Activated CD8-positive, alpha-beta T cell treated with anti-CD3 and anti-CD28 coated beads for 36 hours (primary cell): ENCODE data around the gene PIR. TPM values are rescaled to one million over a fixed set of nuclear protein-coding genes. Genes with fewer than 3 reads are reported as not detected.

ENCODE experiments used
- ATAC-seq: fragments of 200-7000 bp; cut with Tn5 transposase; one replicate; pipeline ENCODE4 v1.10.0; 2021; ENCODE audit warnings: mild to moderate bottlenecking, moderate library complexity
- CTCF ChIA-PET: fragments of 350-600 bp; sonication (Branson Sonifier 250); formaldehyde crosslinking; loops from one replicate; lab custom pipeline; 2021; ENCODE audit warnings: antibody characterized with exemption; lab: Charles Lee
- POLR2A ChIA-PET: fragments of 350-600 bp; sonication (Branson Sonifier 250); formaldehyde crosslinking; loops from one replicate; lab custom pipeline; 2021; ENCODE audit warnings: antibody characterized with exemption; lab: Charles Lee
- DNase-seq: peaks from one replicate; pipeline ENCODE4 v3.0.0-alpha.2; 2020
- H3K27ac Mint-ChIP-seq: one replicate; pipeline ENCODE4 v1.8.0; 2021; ENCODE audit warnings: mild to moderate bottlenecking, mixed read lengths
- H3K27me3 Mint-ChIP-seq: one replicate; pipeline ENCODE4 v1.8.0; 2021; ENCODE audit warnings: mixed read lengths
- H3K36me3 Mint-ChIP-seq: one replicate; pipeline ENCODE4 v1.8.0; 2021; ENCODE audit warnings: low read depth, mixed read lengths
- H3K4me1 Mint-ChIP-seq: one replicate; pipeline ENCODE4 v1.8.0; 2021; ENCODE audit warnings: low read depth, mixed read lengths
- H3K4me3 Mint-ChIP-seq: one replicate; pipeline ENCODE4 v1.8.0; 2021; ENCODE audit warnings: mild to moderate bottlenecking, moderate library complexity, mixed read lengths
- H3K9me3 Mint-ChIP-seq: one replicate; pipeline ENCODE4 v1.8.0; 2021; ENCODE audit warnings: mixed read lengths
- CTCF ChIP-seq: fragments of 200-600 bp; IDR thresholded peaks from one replicate; pipeline ENCODE4 v1.8.0; 2022; ENCODE audit warnings: antibody characterized with exemption, mild to moderate bottlenecking
- intact Hi-C: fragments of 100-400 bp; cut with micrococcal nuclease; formaldehyde crosslinking; loops from one replicate; pipeline ENCODE4 v1.10.0; 2022
- total RNA-seq, 2 experiments: library from RNA; stranded (reverse); gene quantifications; one replicate each; pipeline ENCODE4 v1.2.3, GENCODE V29; 2021

PIR gene
- total RNA-seq, 2 experiments from 2014 or later: 0.74 to 1.2 TPM

GRCh38 chrX:15469613-15470012 lies 23.5 kb downstream of the PIR start:
- Mint-ChIP-seq H3K27ac (no peak overlapping the region), H3K4me3 (no peak overlapping the region), H3K4me1 (peaks cover 2% of the 10 kb centered on the region), H3K36me3 (no peaks in the 10 kb centered on the region), H3K9me3 (no peaks in the 10 kb centered on the region), H3K27me3 (peaks cover 3% of the 10 kb centered on the region)
- ATAC-seq: no peak
- ChIA-PET CTCF (interaction anchor here (0.7 to 3.0 kb wide), 3 partner anchors 100 to 133 kb away, joined by 3 to 20 read pairs (median 4); no protein-coding TSS in a partner anchor), POLR2A (no interaction called here)
- TF ChIP-seq CTCF: no peak
- intact Hi-C loops: loop anchor here (5.0 to 10.0 kb wide), 2 partner anchors 125 to 167 kb away; no protein-coding TSS in a partner anchor
- DNase-seq: no peak

- Mint-ChIP-seq H3K27ac (no peak overlapping the region), H3K9me3 (no peaks in the 10 kb centered on the region), H3K36me3 (no peaks in the 10 kb centered on the region), H3K27me3 (peaks cover 3% of the 10 kb centered on the region), H3K4me1 (peaks cover 2% of the 10 kb centered on the region), H3K4me3 (no peak overlapping the region)
- intact Hi-C loops: loop anchor here (5.0 to 10.0 kb wide), 2 partner anchors 123 to 166 kb away; no protein-coding TSS in a partner anchor
- ATAC-seq: peak; percentile 39
- ChIA-PET CTCF (interaction anchor here (1.3 to 3.0 kb wide), 5 partner anchors 44 to 169 kb away, joined by 3 to 20 read pairs (median 6); no protein-coding TSS in a partner anchor), POLR2A (no interaction called here)
- TF ChIP-seq CTCF: no peak
- no peak for DNase-seq
These were observed 25.1 kb downstream of the PIR start for GRCh38 chrX:15468036-15468435.

DNA sequence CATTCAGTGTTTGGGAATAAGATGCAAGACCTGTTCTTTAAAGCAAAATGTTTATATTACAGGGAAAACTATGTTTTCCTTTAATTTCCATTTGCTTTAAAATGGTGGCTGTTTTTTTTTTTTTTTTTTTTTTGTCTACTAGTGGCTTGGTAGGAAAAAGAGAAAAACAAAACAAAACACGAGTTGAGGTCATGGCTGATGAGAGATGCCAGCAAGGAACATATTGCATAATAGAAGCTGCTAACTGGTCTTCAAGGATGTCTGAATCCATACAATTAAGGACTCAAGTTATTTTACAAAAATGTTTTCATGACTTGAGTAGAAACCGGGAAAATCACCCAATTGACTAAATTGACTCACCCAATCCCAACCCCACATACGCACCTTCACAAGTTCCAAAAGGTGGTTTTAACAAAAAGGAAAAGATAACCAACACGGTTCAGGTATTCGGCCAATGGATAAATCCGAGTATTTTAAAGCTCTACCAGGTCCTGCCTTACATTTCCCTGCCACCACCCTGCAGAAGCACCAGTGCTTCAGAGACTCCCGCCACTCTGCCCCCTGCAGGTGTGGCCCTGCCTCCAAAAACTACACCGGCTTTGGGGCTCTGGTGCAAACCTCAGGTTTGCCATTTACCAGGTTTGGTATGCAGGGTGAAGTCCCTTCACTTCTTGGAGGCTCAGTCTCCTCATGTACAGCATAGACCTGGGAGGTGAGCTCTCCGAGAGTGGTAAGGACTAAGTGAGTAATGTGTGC lies 27.1 kb downstream of the PIR start:
- peak; percentile 12 for DNase-seq

GRCh38 chrX:15465347-15465746 lies 27.8 kb downstream of the PIR start:
- no peak overlapping the region for H3K4me3 Mint-ChIP-seq

More for the DNA sequence above, 27.1 kb downstream of the PIR start:
- CTCF ChIA-PET: interaction anchor here (1.7 to 2.2 kb wide), 2 partner anchors 117 to 119 kb away, joined by 6 to 9 read pairs; no protein-coding TSS in a partner anchor
- no peak for TF ChIP-seq CTCF
- intact Hi-C loops: loop anchor here (5.0 to 10.0 kb wide), 2 partner anchors 121 to 164 kb away; no protein-coding TSS in a partner anchor
- peaks cover 2% of the 10 kb centered on the region for H3K27me3 Mint-ChIP-seq
- H3K9me3 Mint-ChIP-seq: no peaks in the 10 kb centered on the region
- no peaks in the 10 kb centered on the region for H3K36me3 Mint-ChIP-seq
- H3K4me3 Mint-ChIP-seq: no peak overlapping the region
- ATAC-seq: no peak
- peaks cover 2% of the 10 kb centered on the region for H3K4me1 Mint-ChIP-seq
- POLR2A ChIA-PET: no interaction called here
- no peak overlapping the region for H3K27ac Mint-ChIP-seq

More at GRCh38 chrX:15465347-15465746, 27.8 kb downstream of the PIR start:
- Mint-ChIP-seq H3K27me3 (peaks cover 2% of the 10 kb centered on the region), H3K4me1 (peaks cover 2% of the 10 kb centered on the region), H3K27ac (no peak overlapping the region), H3K36me3 (no peaks in the 10 kb centered on the region), H3K9me3 (no peaks in the 10 kb centered on the region)
- ChIA-PET CTCF (interaction anchor here (1.7 kb wide), 1 partner anchor 116 kb away, joined by 6 read pairs; no protein-coding TSS in a partner anchor), POLR2A (no interaction called here)
- ATAC-seq: no peak
- peak; percentile 7 for DNase-seq
- TF ChIP-seq CTCF: no peak
- intact Hi-C loops: loop anchor here (5.0 to 10.0 kb wide), 2 partner anchors 121 to 163 kb away; no protein-coding TSS in a partner anchor
